CD4-positive, alpha-beta memory T cell (primary cell): ENCODE data around the gene KIAA0232. TPM values are rescaled to one million over a fixed set of nuclear protein-coding genes. Genes with fewer than 3 reads are reported as not detected.
A peak's percentile ranks its signal among the peaks of the same experiment; 100 is the strongest.

Source experiments
- CTCF ChIA-PET: fragments of 350-600 bp; sonication (Branson Sonifier 250); formaldehyde crosslinking; loops from one replicate; lab custom pipeline; 2021; ENCODE audit warnings: inconsistent platforms; ENCODE audit not compliant: partially characterized antibody; lab: Charles Lee
- POLR2A ChIA-PET: fragments of 350-600 bp; sonication (Branson Sonifier 250); formaldehyde crosslinking; loops from one replicate; lab custom pipeline; 2021; ENCODE audit not compliant: partially characterized antibody; lab: Charles Lee
- DNase-seq, 5 donors: peaks; one replicate each; pipeline versions ENCODE4 v3.0.0 to v3.0.0-alpha.2; 2020 to 2022; ENCODE audit warnings: mixed read lengths in 1 of 5
- H3K27ac ChIP-seq: one replicate; pipeline ENCODE4 v1.7.0; 2013; ENCODE audit warnings: low read depth, low read length
- H3K27me3 ChIP-seq: 2 replicates; pipeline ENCODE4 v1.7.0; 2013; ENCODE audit warnings: mild to moderate bottlenecking, low read length, moderate library complexity; ENCODE audit not compliant: insufficient read depth
- H3K36me3 ChIP-seq: 2 replicates; pipeline ENCODE4 v1.7.0; 2013; ENCODE audit warnings: mild to moderate bottlenecking, low read length, moderate library complexity; ENCODE audit not compliant: insufficient read depth
- H3K4me1 ChIP-seq: 2 replicates; pipeline ENCODE4 v1.7.0; 2013; ENCODE audit warnings: mild to moderate bottlenecking, low read length, moderate library complexity; ENCODE audit not compliant: insufficient read depth
- H3K4me3 ChIP-seq, 2 donors: one replicate each; pipeline ENCODE4 v1.7.0; 2013; ENCODE audit warnings: low read length in 2 of 2, mild to moderate bottlenecking in 1 of 2
- H3K9me3 ChIP-seq, 2 donors: one replicate each; pipeline ENCODE4 v1.7.0; 2013; ENCODE audit warnings: low read length in 2 of 2, control low read depth in 1 of 2; ENCODE audit not compliant: control insufficient read depth in 1 of 2
- H3K27ac Mint-ChIP-seq, 7 donors: one replicate each; pipeline ENCODE4 v1.8.0; 2020 to 2021; ENCODE audit warnings: mixed read lengths in 7 of 7, mild to moderate bottlenecking in 6 of 7, inconsistent platforms in 3 of 7, moderate library complexity in 3 of 7
- H3K27me3 Mint-ChIP-seq, 2 donors: one replicate each; pipeline ENCODE4 v1.8.0; 2020 to 2021; ENCODE audit warnings: mixed read lengths in 2 of 2
- H3K36me3 Mint-ChIP-seq, 2 donors: one replicate each; pipeline ENCODE4 v1.8.0; 2020 to 2021; ENCODE audit warnings: mixed read lengths in 2 of 2, inconsistent platforms in 1 of 2, mild to moderate bottlenecking in 1 of 2
- H3K4me1 Mint-ChIP-seq, 4 donors: one replicate each; pipeline ENCODE4 v1.8.0; 2020 to 2021; ENCODE audit warnings: mixed read lengths in 4 of 4, mild to moderate bottlenecking in 1 of 4
- H3K4me3 Mint-ChIP-seq, 8 donors: one replicate each; pipeline ENCODE4 v1.8.0; 2020 to 2021; ENCODE audit warnings: mixed read lengths in 8 of 8, mild to moderate bottlenecking in 7 of 8, moderate library complexity in 6 of 8, inconsistent platforms in 3 of 8
- H3K9me3 Mint-ChIP-seq, 8 donors: one replicate each; pipeline ENCODE4 v1.8.0; 2020 to 2021; ENCODE audit warnings: mixed read lengths in 8 of 8, mild to moderate bottlenecking in 5 of 8, inconsistent platforms in 3 of 8, moderate library complexity in 1 of 8
- intact Hi-C: fragments of 100-400 bp; cut with micrococcal nuclease; formaldehyde crosslinking; loops from one replicate; pipeline ENCODE4 v1.15.1; 2023
- polyA plus RNA-seq, 2 donors: library from polyadenylated mRNA; unstranded; fragments of 300-500 nt; fragmentation: Illumina TruSeq; gene quantifications; one replicate each; pipeline ENCODE4 v1.2.3, GENCODE V29; 2021
- total RNA-seq, 2 experiments: library from RNA; stranded (reverse); gene quantifications; one replicate each; pipeline ENCODE4 v1.2.3, GENCODE V29; 2021

The KIAA0232 gene
- total and polyA plus RNA-seq, 4 experiments from 2014 or later, result 6.8 to 24.0 (median 16.0) TPM

DNA sequence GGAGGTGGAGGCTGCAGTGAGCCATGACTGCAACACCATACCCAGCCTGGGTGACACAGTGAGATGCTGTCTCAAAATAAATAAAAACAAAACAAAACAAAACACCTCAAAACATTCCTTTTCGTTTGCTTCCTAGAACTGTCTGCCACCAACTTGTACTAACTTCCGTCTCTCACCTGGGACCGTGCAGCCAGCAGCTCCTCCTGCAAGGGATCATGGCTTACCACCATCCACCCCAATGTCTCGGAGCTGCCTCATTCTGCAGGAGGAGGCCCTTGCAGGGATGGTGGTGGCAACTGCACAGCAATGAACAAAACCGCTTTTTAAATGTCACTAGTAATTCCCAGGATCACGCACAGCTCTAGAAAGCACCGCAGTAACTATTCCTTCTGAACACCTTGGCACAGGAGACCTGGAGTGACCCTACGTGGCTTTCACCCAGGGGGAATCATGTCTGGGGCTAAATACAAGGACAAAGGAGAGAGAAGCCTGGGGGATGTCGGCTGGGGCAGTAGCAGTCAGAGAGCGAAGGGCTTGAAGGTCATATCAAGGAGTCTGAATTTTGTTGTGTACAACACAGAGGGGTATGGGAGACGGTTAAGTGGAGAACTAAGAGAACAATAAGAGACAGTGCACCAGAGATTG, 17.4 kb upstream of the KIAA0232 start:
- Mint-ChIP-seq H3K9me3 (no peaks in the 10 kb centered on the region), H3K4me3 (no peak overlapping the region), H3K4me1 (peaks cover 5 to 23% (median 12%) of the 10 kb centered on the region in 4 donors), H3K36me3 (no peaks in the 10 kb centered on the region), H3K27ac (no peak overlapping the region), H3K27me3 (no peaks in the 10 kb centered on the region)
- Histone ChIP-seq H3K36me3 (no peaks in the 10 kb centered on the region), H3K9me3 (no peaks in the 10 kb centered on the region), H3K27me3 (no peaks in the 10 kb centered on the region), H3K4me1 (peaks cover 14% of the 10 kb centered on the region), H3K4me3 (no peak overlapping the region), H3K27ac (no peak overlapping the region)
- ChIA-PET CTCF (no interaction called here), POLR2A (no interaction called here)
- no peak for DNase-seq
- intact Hi-C loops, result no loop called here

DNA sequence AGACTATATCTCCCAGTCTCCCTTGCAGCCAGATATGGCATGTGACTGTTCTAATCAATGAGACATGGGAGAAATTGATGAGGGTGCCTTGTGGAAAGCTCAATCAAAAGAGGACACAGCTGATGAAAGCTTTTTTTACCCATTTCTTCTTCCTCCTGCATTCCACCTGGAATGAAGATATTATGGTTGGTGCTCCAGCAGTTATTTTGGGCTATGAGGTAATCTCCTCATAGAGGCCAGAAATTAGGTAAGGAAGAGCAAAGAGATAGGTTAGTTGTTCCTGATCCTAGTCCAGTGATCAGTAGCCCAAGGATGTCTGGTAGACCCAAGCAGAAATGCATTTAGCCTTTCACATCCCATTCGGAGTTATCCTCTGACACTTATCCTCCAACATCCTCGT, 16.8 kb upstream of the KIAA0232 start:
- Histone ChIP-seq H3K9me3 (no peaks in the 10 kb centered on the region), H3K27ac (no peak overlapping the region), H3K27me3 (no peaks in the 10 kb centered on the region), H3K36me3 (no peaks in the 10 kb centered on the region), H3K4me1 (peaks cover 14% of the 10 kb centered on the region), H3K4me3 (no peak overlapping the region)
- intact Hi-C loops, result no loop called here
- Mint-ChIP-seq H3K36me3 (no peaks in the 10 kb centered on the region), H3K27me3 (no peaks in the 10 kb centered on the region), H3K9me3 (no peaks in the 10 kb centered on the region), H3K27ac (peak overlapping the region in 1 of 7 donors; percentile 57), H3K4me3 (no peak overlapping the region), H3K4me1 (peaks cover 5 to 23% (median 12%) of the 10 kb centered on the region in 4 donors)
- no peak for DNase-seq
- ChIA-PET CTCF (no interaction called here), POLR2A (no interaction called here)

DNA sequence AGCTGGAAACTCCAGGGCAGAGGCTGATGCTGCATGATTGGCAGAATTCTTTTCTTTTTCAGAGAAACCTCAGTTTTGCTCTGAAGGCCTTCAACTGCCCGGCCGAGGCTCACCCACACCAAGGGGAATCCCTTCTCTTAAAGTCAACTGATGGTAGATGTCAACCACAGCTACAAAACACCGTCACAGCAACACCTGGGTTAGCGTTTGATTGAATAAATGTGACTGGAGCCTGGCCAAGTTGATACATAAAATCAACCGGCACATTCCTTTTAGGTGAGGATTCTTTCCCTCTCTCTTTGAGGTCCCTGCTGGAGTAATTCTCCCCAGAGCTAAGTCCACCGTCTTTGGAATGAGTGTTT, 15.2 kb upstream of the KIAA0232 start:
- Histone ChIP-seq H3K27me3 (no peaks in the 10 kb centered on the region), H3K9me3 (no peaks in the 10 kb centered on the region), H3K4me3 (no peak overlapping the region), H3K27ac (no peak overlapping the region), H3K36me3 (no peaks in the 10 kb centered on the region), H3K4me1 (peaks cover 14% of the 10 kb centered on the region)
- intact Hi-C loops, result no loop called here
- POLR2A ChIA-PET, result no interaction called here
- H3K4me1 Mint-ChIP-seq, result peaks cover 5 to 23% (median 12%) of the 10 kb centered on the region in 4 donors
- H3K27ac Mint-ChIP-seq, result no peak overlapping the region
- CTCF ChIA-PET, result no interaction called here
- no peaks in the 10 kb centered on the region for H3K36me3 Mint-ChIP-seq
- DNase-seq, result no peak
- H3K9me3 Mint-ChIP-seq, result no peaks in the 10 kb centered on the region
- H3K27me3 Mint-ChIP-seq, result no peaks in the 10 kb centered on the region
- H3K4me3 Mint-ChIP-seq, result no peak overlapping the region

DNA sequence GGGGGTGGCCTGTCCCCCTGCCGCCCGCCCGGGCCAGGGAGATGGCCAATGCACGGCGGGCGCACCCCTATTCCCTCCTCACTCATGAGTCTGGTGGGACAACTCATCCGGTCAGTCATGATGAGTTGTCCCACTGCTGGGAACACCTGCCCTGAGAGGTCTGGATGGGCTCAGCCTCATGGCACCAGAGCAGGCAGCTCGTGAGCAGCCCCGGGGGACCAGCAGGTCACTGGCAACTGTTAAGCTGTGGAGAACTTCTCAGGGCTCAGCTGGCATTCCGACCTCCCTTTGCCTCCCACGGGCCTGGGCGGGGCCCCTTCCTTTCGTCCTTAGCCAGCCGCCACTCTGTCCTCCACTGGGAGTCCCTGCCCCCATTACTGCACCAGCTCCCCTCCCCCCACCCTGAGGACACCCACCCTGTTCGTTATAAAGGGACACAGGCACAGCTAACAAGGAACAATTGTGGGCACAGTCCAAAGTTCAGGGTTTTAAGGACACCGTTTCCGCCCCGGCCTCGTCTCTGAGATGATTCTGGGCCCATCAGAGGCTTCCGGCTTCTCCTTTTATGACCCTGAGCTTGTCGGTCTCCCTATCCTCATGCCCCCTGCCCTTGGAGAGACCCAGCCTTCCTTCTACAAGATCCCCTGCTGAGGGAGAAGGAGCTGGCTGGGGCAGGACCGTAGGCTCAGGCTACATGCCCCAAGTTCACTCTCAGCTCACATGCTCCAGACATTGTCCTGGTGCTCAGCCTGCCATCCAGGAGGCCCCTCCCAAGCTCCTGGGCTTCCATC, 14.6 kb upstream of the KIAA0232 start:
- Histone ChIP-seq H3K9me3 (no peaks in the 10 kb centered on the region), H3K4me1 (peaks cover 14% of the 10 kb centered on the region), H3K4me3 (no peak overlapping the region), H3K27me3 (no peaks in the 10 kb centered on the region), H3K36me3 (no peaks in the 10 kb centered on the region), H3K27ac (no peak overlapping the region)
- no peak for DNase-seq
- Mint-ChIP-seq H3K4me1 (peaks cover 5 to 23% (median 12%) of the 10 kb centered on the region in 4 donors), H3K27me3 (no peaks in the 10 kb centered on the region), H3K9me3 (no peaks in the 10 kb centered on the region), H3K36me3 (no peaks in the 10 kb centered on the region), H3K4me3 (no peak overlapping the region), H3K27ac (peak overlapping the region in 1 of 7 donors; percentile 43)
- ChIA-PET POLR2A (no interaction called here), CTCF (interaction anchor here (0.8 to 2.0 kb wide), 4 partner anchors 10 to 303 kb away, joined by 3 to 6 read pairs (median 4); no protein-coding TSS in a partner anchor)
- intact Hi-C loops, result no loop called here

DNA sequence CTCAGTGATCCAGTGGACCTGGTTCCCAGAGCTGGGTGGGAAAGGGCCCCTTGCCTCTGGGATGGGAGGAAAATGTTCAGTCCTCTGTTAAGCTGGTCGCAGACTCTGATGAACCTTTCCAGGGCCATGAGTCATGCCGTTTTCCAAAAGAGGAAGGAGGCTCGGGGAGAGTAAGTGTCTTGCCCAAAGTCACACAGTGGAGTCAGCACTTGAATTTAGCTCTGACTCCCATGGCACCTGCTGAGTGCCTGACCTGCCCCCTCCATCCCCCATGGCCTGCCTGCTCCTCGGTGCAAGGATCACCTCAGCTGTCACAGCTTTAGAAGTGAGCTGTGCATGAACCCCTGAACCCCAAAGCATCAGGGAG, 14.0 kb upstream of the KIAA0232 start:
- no peak overlapping the region for H3K4me3 Mint-ChIP-seq
- H3K36me3 ChIP-seq, result no peaks in the 10 kb centered on the region
- no peak overlapping the region for H3K27ac ChIP-seq
- H3K4me3 ChIP-seq, result no peak overlapping the region
- peaks cover 14% of the 10 kb centered on the region for H3K4me1 ChIP-seq
- no peaks in the 10 kb centered on the region for H3K36me3 Mint-ChIP-seq
- ChIA-PET POLR2A (interaction anchor here (0.9 kb wide), 1 partner anchor 15 kb away, joined by 3 read pairs; no protein-coding TSS in a partner anchor), CTCF (interaction anchor here (0.8 to 2.0 kb wide), 4 partner anchors 9 to 302 kb away, joined by 3 to 6 read pairs (median 4); no protein-coding TSS in a partner anchor)
- H3K27me3 Mint-ChIP-seq, result no peaks in the 10 kb centered on the region
- DNase-seq, result no peak
- H3K4me1 Mint-ChIP-seq, result peaks cover 5 to 23% (median 12%) of the 10 kb centered on the region in 4 donors
- peak overlapping the region in 2 of 7 donors; percentile 43 to 47 for H3K27ac Mint-ChIP-seq
- no peaks in the 10 kb centered on the region for H3K27me3 ChIP-seq
- H3K9me3 Mint-ChIP-seq, result peaks cover 0 to 2% (median 0%) of the 10 kb centered on the region in 8 donors
- H3K9me3 ChIP-seq, result no peaks in the 10 kb centered on the region
- intact Hi-C loops, result no loop called here

DNA sequence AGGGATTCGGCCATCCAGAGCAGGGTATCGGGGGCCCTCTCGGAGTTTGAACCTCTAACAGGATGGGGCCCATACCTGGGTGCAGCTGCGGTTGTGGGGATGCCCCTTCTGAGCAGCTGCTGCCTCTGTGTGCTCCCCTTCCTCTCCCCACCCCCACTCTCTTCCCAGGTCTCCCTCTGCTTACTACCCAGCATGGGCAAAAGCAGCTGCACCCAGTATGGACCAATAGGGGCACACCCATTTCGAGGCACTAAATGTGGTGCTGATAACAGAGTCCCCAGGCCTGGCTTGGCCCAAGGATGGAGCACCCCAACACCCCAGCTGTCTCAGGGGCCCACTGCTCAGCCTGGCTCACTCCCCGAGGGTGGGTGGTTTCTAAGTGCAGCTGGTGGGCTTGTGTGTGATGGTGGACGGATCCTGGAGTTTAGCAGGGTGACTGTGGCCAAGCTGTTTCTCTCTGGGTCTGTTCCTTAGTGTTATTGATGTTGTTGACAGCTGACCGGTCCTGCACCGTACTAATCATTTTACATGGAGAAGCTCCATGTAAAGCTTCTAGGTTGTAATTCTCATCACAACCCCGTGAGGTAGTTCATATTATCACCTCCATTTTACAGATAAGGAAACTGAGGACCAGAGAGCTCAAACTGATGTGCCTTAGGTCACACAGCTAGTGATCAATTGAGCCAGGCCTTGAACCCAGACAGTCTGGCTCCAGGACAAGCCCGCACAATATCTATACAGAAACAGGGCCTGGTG, 13.1 kb upstream of the KIAA0232 start:
- no peaks in the 10 kb centered on the region for H3K27me3 ChIP-seq
- H3K4me1 ChIP-seq, result peaks cover 14% of the 10 kb centered on the region
- peaks cover 0 to 2% (median 0%) of the 10 kb centered on the region in 8 donors for H3K9me3 Mint-ChIP-seq
- peak overlapping the region in 3 of 7 donors; percentile 52 to 74 (median 57) for H3K27ac Mint-ChIP-seq
- no peak overlapping the region for H3K4me3 ChIP-seq
- CTCF ChIA-PET, result interaction anchor here (1.3 to 2.0 kb wide), 4 partner anchors 8 to 49 kb away, joined by 3 to 6 read pairs (median 4); no protein-coding TSS in a partner anchor
- POLR2A ChIA-PET, result interaction anchor here (0.7 to 0.9 kb wide), 2 partner anchors 15 to 42 kb away, joined by 3 read pairs; no protein-coding TSS in a partner anchor
- no peaks in the 10 kb centered on the region for H3K36me3 ChIP-seq
- H3K4me3 Mint-ChIP-seq, result peak overlapping the region in 3 of 8 donors; percentile 42 to 57 (median 43)
- H3K4me1 Mint-ChIP-seq, result peaks cover 5 to 23% (median 12%) of the 10 kb centered on the region in 4 donors
- no peak overlapping the region for H3K27ac ChIP-seq
- no peaks in the 10 kb centered on the region for H3K9me3 ChIP-seq
- H3K27me3 Mint-ChIP-seq, result no peaks in the 10 kb centered on the region
- DNase-seq, result no peak
- no peaks in the 10 kb centered on the region for H3K36me3 Mint-ChIP-seq
- intact Hi-C loops, result no loop called here
